ENCODE data around the gene ASCL5. TPM values are rescaled to one million over a fixed set of nuclear protein-coding genes. Genes with fewer than 3 reads are reported as not detected.

ASCL5 gene
- total and polyA plus RNA-seq, 4 donors = 0.01 to 0.25 (median 0.14) TPM; not detected in 1

- Histone ChIP-seq H3K9ac (ENCODE audit: insufficient read depth in 1 of 2, low read length in 2 of 2) (no peak overlapping the region), H3K9me3 (ENCODE audit: control insufficient read depth in 4 of 4, insufficient read depth in 3 of 4, low read length in 3 of 4) (peaks cover 0 to 2% (median 0%) of the 10 kb centered on the region in 4 donors), H3K4me1 (ENCODE audit: control insufficient read depth in 5 of 5, insufficient read depth in 5 of 5, low read length in 5 of 5) (peaks cover 0 to 11% (median 0%) of the 10 kb centered on the region in 5 donors), H3K27ac (ENCODE audit: low read depth in 1 of 2, low read length in 1 of 2) (no peak overlapping the region), H3K27me3 (ENCODE audit: control insufficient read depth in 3 of 3, insufficient read depth in 3 of 3, low read length in 2 of 3) (peaks cover 0 to 4% (median 0%) of the 10 kb centered on the region in 3 donors), H3K4me3 (no peak overlapping the region), H3K36me3 (ENCODE audit: control insufficient read depth in 4 of 4, insufficient read depth in 4 of 4, low read length in 4 of 4) (no peaks in the 10 kb centered on the region)
- 78 to 80% methylated on average over 3 of the region's 3 CpGs for WGBS, 2 donors
- no peak for TF ChIP-seq CTCF (IDR thresholded peaks at IDR 0.05; ENCODE audit: control extremely low read depth, extremely low read depth)
- ATAC-seq (ENCODE audit: insufficient read depth, low FRiP score) (no peak), DNase-seq (no peak)
These were observed 537 bp downstream of the ASCL5 start for GRCh38 chr1:201126463-201126831.

GRCh38 chr1:201125800-201126199, 1.2 kb downstream of the ASCL5 start:
- H3K27ac ChIP-seq (ENCODE audit: low read depth in 1 of 2, low read length in 1 of 2) = no peak overlapping the region
- no peak for TF ChIP-seq CTCF (IDR thresholded peaks at IDR 0.05; ENCODE audit: control extremely low read depth, extremely low read depth)
- DNase-seq = peak in 1 of 3 donors; percentile 37
- peaks cover 0 to 4% (median 0%) of the 10 kb centered on the region in 3 donors for H3K27me3 ChIP-seq (ENCODE audit: control insufficient read depth in 3 of 3, insufficient read depth in 3 of 3, low read length in 2 of 3)
- H3K9me3 ChIP-seq (ENCODE audit: control insufficient read depth in 4 of 4, insufficient read depth in 3 of 4, low read length in 3 of 4) = no peaks in the 10 kb centered on the region
- peaks cover 0 to 11% (median 0%) of the 10 kb centered on the region in 5 donors for H3K4me1 ChIP-seq (ENCODE audit: control insufficient read depth in 5 of 5, insufficient read depth in 5 of 5, low read length in 5 of 5)
- WGBS, 2 donors = 55 to 75% methylated on average over 7 of the region's 7 CpGs
- H3K9ac ChIP-seq (ENCODE audit: insufficient read depth in 1 of 2, low read length in 2 of 2) = no peak overlapping the region
- H3K4me3 ChIP-seq = no peak overlapping the region
- H3K36me3 ChIP-seq (ENCODE audit: control insufficient read depth in 4 of 4, insufficient read depth in 4 of 4, low read length in 4 of 4) = no peaks in the 10 kb centered on the region
- no peak for ATAC-seq (ENCODE audit: insufficient read depth, low FRiP score)

GRCh38 chr1:201125019-201125418, 2.0 kb downstream of the ASCL5 start:
- no peak for ATAC-seq (ENCODE audit: insufficient read depth, low FRiP score)
- Histone ChIP-seq H3K27me3 (ENCODE audit: control insufficient read depth in 3 of 3, insufficient read depth in 3 of 3, low read length in 2 of 3) (peaks cover 0 to 4% (median 0%) of the 10 kb centered on the region in 3 donors), H3K36me3 (ENCODE audit: control insufficient read depth in 4 of 4, insufficient read depth in 4 of 4, low read length in 4 of 4) (no peaks in the 10 kb centered on the region), H3K9ac (ENCODE audit: insufficient read depth in 1 of 2, low read length in 2 of 2) (no peak overlapping the region), H3K4me1 (ENCODE audit: control insufficient read depth in 5 of 5, insufficient read depth in 5 of 5, low read length in 5 of 5) (peaks cover 0 to 11% (median 0%) of the 10 kb centered on the region in 5 donors), H3K4me3 (no peak overlapping the region), H3K9me3 (ENCODE audit: control insufficient read depth in 4 of 4, insufficient read depth in 3 of 4, low read length in 3 of 4) (no peaks in the 10 kb centered on the region), H3K27ac (ENCODE audit: low read depth in 1 of 2, low read length in 1 of 2) (no peak overlapping the region)
- no peak for TF ChIP-seq CTCF (IDR thresholded peaks at IDR 0.05; ENCODE audit: control extremely low read depth, extremely low read depth)
- DNase-seq = peak; percentile 35 to 63 (median 51)
- 77 to 89% methylated on average over 9 of the region's 9 CpGs for WGBS, 2 donors

- H3K9me3 ChIP-seq (ENCODE audit: control insufficient read depth in 4 of 4, insufficient read depth in 3 of 4, low read length in 3 of 4) = no peaks in the 10 kb centered on the region
- DNase-seq (no peak), ATAC-seq (ENCODE audit: insufficient read depth, low FRiP score) (no peak)
- H3K27me3 ChIP-seq (ENCODE audit: control insufficient read depth in 3 of 3, insufficient read depth in 3 of 3, low read length in 2 of 3) = peaks cover 0 to 4% (median 0%) of the 10 kb centered on the region in 3 donors
- H3K9ac ChIP-seq (ENCODE audit: insufficient read depth in 1 of 2, low read length in 2 of 2) = no peak overlapping the region
- no peak overlapping the region for H3K27ac ChIP-seq (ENCODE audit: low read depth in 1 of 2, low read length in 1 of 2)
- H3K4me3 ChIP-seq = no peak overlapping the region
- peaks cover 0 to 14% (median 0%) of the 10 kb centered on the region in 5 donors for H3K4me1 ChIP-seq (ENCODE audit: control insufficient read depth in 5 of 5, insufficient read depth in 5 of 5, low read length in 5 of 5)
- WGBS, 2 donors = 95 to 100% methylated on average over 1 of the region's 1 CpG
- no peaks in the 10 kb centered on the region for H3K36me3 ChIP-seq (ENCODE audit: control insufficient read depth in 4 of 4, insufficient read depth in 4 of 4, low read length in 4 of 4)
- TF ChIP-seq CTCF (IDR thresholded peaks at IDR 0.05; ENCODE audit: control extremely low read depth, extremely low read depth) = no peak
These were observed 3.1 kb downstream of the ASCL5 start for GRCh38 chr1:201123866-201124265.

All from lung (tissue), 12 donors.